Astrocyte of the hippocampus (primary cell): ENCODE measurements around the gene CNTN6.
A peak's percentile ranks its signal among the peaks of the same experiment; 100 is the strongest.

Experiments
- DNase-seq: peaks from one replicate; pipeline ENCODE4 v3.0.0; 2011; ENCODE audit warnings: low read depth, low spot score

CNTN6 gene

DNA sequence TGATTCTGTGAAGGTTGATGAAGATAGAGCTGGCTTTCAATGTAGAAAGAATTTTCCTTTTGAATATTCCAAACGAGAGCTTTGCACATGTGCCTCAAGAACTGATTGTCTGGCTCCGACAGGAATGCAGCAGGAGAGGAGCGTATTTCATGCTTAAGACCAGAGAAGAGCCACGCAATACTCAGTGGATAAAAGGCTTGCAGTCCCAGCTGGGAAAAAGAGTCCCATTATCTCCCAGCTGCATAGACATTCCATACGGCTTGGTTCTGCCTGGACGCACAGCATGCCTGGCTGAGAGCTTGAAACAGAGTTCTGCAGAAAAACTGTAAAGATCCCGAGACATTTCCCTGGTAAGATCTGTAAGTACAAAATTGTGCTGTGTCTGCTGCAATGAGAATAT lies at the start of gene CNTN6:
Gene CNTN6 (plus strand): TSS at position 254 of the 400 bp plus-strand sequence. CDS start 54,985 bp downstream, outside the sequence.
- peak; percentile 35 for DNase-seq

DNA sequence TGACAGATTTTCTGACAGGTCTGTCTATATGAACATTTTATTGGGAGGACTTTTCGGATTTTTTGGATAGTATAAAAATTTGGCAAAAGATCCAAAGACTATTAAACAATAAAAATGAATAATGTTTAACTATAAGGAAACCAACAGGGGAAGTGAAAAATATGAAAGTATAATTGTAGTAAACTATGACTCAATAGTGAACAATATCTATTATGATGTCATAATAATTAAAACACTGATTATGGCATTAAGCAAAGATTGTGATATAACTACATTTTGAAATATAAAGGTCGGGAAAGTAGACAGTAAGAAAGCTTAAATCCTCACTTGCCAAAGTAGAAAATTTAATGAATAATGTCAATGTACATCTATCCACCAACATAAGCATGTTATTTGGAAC lies 44.3 kb upstream of the CNTN6 start:
- no peak for DNase-seq

DNA sequence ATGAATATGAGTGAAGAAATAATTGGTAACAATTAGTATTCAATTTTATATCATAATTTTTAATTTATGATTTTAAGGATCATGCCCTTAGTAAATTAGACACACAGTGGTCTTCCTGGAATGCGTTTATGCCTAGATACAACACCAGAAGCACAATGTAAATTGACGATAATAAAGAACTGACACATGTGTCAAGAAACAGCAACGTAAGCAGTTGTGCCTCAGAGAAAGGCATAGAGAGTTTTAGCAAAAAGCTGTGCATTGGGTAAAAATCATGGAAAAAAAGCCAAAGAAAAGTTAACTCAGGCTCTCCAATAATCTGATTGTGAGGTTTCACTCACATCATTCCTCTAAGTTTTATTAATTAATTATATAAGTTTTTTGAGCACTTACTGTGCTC lies 37.0 kb upstream of the CNTN6 start:
- no peak for DNase-seq

DNA sequence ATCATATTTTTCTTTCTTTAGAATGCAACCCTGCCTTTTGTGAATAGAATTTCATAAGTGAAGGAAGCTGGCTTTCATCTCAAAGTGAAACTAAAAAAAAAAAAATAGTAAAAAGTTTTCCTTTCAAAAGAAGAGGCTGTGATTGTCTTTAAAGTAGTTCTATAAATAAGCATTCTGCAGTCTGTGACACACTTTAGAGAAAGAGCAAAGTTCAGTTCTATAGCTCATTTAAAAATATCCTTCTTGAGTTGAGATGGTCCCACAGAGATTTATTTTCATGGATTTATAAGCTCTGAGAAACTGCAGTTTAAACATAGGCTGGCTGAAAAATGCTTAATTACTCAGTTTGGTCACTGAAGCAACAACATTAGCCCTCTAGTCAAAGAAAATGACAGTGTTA lies 36.1 kb upstream of the CNTN6 start:
- DNase-seq: no peak

DNA sequence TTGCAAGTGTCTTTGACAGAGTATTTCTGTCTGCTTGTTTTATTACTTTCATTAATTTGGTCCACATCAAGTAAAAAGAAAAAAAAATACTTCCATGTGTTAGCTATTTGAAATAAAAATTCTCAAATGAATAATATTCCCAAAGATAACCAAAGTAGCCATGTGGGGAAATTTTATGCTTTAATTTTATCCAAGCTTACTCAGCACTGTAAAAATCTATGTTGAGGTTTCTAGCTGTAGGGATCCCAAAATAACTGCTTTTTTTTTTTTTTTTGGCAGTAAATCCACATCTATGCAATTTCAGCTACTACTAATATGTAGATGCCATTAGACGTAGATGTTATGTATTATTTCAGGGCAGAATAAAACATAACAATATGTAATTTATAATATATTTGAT lies 35.4 kb upstream of the CNTN6 start:
- DNase-seq: no peak

DNA sequence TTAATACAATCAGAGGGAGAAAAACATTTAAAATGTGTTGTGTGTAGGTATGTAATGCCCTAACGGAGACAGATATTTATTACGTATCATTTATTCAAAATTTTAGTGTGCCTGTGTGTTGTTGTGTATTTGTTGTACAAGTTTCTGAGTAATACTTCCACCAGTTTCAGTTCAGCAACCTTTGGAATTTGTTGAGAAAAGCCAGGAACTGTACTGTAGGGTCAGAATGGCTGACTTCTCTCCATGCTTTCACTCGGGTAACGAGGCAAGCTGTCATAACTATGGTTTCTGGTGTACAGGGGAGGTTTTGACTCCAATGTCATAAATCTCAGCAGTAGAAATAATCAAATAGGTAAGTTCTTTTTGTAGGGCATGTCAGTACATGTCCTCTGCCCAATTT lies 23.8 kb upstream of the CNTN6 start:
- no peak for DNase-seq

DNA sequence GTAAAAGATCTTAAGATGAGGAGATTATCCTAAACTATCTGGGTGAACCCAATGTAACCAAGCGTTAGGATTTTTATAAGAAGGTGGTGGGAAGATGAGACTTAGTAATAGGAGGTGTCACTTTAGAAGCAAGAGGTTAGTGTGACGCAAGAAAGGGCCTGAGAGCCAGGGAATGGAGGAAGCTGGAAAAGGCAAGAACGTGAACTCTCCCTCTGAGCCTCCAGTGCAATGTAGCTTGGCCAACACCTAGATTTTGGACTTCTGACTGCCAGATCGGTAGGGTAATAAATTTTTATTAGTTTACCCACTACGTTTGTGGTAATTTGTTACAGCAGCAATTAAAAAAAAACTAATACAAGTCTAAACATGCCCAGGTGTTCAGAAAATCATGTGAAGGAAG lies 20.8 kb upstream of the CNTN6 start:
- DNase-seq: no peak

DNA sequence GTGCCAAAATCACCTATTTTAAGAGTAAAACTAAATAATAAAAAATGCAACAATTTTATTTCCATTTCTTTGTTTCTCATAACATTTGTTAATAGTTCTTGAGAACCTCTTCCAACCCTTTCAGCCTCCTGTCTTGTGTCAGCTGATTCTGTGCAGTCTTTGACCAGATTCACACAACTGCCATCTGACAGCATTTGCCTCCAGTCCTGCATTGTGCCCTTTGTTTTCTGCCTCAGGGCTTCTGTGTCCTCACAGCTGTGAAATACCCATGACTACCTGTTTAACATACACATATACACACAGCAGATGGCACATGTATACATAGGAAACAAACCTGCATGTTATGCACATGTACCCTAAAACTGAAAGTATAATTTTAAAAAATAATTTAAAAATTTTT lies 13.2 kb upstream of the CNTN6 start:
- DNase-seq: no peak

DNA sequence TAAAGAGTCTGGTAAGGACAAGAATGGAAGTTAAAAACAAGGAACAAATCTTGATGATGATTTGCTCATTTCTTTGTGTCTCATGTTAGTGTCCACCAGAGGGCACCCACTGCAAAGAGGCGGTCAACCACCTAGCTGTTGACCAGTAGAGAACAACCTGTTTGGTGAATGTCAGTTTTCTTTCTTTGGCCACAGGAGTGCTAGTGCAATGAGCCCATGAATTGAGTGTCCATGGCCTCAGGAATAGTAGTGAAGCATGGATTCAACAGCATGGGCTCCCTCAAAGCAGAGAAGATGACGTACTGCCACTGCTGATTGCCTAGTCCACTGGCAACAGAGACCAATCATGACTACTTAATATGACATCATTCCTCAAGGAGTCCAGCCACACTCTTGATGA lies 10.7 kb upstream of the CNTN6 start:
- peak; percentile 81 for DNase-seq

DNA sequence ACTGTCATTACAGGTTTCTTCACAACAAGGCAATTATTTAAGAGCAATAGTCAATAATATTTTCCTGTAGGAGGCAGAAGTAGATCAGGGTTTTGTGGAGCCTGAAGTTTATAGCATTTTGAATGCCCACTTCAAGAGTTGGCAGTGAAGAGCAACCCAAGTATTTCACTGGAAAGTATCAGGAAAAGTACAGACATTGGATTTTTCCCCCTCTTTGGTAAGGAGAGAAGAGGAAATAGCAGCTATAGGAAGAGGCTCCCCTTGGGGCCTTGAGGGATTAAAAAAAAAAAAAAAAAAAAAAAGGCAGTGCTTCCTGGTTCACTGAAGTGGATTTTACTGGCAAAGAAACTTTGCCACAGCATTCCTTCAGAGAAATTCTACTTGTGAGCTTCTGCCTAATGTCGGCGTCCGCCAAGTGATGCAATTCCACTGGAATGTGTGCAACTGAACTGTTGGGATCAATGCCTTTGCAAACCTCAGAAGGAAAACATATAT lies 5.7 kb upstream of the CNTN6 start:
- DNase-seq: peak; percentile 96

DNA sequence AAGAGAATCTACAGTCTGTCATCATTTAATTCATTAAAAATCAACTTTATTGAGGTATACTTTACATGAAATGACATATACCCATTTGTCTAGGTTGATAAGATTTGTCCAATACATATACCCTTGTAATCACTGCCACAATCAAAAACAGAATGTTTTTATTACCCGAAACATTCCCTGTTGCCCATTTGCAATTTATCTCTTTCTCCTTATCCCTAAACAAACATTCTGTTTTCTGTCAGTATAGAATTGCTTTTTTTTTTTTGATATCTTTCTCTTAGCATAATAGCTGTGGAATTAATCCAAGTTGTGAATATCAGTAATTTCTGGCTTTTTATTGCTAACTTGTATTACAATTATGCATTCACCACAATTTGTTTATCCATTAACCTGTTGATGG lies 4.3 kb upstream of the CNTN6 start:
- no peak for DNase-seq

DNA sequence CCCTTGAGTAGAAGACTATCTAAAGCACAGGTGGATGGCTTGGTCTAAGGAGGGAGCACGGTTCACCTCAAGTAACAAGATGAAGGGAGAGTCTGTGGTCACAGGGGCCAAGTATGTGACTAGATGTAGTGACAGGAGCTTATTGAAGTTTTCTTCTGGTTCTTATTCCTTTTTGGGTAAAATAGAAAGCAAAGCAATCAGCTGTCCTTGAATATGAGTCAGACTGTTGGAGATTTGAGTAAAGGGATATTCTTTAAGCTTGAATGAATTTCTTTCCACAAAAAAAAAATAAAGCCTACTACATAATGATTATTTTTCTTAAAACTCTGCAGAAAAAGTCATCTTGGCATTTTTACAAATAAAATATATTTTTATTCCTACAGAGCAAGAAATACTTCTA lies 1.5 kb upstream of the CNTN6 start:
- peak; percentile 47 for DNase-seq

DNA sequence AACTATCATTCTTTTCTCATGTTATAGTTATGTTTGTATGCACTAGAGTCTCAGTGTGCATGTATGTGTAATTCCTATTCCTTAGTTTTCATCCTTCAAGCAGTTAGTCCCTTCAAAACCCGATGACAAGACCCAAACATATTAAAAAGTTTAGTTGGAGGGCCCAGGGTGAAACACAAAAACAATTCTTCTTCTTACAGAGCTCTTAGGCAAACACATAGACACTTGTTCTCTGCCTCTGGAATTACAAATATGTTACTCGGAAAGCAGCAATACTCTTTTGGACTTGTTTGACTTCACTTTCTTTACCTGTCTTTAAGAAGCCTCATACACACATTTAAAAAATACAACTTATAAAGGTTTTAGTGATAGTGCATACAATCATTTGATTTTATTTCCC lies 763 bp upstream of the CNTN6 start:
- peak; percentile 19 for DNase-seq

DNA sequence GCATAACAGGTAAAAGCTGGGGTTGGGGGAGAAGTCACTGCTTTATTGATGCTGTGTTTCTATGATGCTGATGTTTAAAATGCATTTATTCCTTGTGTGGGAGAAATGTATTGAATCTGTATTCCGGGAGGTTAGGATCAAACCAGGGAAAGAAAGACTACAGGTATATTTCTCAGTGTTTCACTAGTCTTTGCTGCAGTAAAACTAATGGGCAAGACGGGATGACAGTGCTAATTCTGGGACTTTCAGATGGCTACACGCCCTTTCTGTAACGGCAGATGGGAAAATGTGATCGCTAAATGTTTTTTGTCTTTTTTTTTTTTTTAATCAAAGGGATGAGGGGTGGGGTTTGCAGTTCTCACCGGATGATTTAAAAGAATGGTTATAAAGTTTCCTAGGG lies 393 bp downstream of the CNTN6 start:
- DNase-seq: no peak

DNA sequence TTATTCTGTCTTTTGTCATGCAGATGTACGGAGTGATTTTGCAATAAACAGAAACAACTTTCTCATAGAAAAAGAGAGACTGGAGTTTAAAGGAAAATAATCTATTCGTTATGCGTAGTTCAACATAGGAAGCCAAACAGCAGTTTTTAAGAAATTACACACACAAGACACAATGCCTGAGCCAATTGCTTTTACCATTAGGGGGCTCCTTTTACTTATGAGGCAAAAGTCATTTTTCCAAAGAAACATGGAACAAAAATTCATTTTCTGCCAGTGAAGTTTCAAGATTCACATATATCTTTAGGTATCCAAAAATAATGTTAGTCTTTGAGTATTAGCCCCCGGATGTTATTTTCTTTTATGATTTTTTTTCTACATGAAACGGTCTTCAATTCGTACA lies 10.7 kb downstream of the CNTN6 start:
- no peak for DNase-seq

DNA sequence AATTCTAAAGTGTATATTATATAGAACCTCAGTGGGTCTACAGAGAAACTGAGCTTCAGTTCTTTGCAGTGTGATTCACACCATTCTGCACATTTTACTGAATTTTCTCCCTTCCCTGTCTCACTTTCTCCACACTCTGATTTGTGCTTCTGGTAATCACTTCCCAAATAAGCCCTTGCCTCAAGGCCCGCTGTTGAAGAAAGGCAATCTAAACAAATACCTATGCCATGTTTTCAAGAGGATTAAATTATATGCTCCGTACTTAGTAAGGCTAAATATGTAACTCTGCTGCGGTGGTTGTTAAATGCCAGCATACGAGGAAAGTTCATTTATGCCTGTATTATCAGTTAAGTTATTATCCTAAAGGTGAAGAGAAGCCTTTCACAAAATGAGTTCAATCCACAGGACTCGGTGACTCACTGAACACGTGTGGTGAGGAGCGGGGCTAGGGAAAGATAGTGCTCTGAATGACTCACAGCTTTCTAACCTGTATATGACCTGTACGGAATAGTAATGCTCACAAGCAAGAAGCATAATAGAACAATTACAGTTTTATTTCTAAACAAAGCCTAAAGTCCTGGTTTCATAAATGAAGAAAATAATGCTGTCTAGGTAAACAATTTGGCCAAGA lies 25.1 kb downstream of the CNTN6 start:
- DNase-seq: peak; percentile 81

DNA sequence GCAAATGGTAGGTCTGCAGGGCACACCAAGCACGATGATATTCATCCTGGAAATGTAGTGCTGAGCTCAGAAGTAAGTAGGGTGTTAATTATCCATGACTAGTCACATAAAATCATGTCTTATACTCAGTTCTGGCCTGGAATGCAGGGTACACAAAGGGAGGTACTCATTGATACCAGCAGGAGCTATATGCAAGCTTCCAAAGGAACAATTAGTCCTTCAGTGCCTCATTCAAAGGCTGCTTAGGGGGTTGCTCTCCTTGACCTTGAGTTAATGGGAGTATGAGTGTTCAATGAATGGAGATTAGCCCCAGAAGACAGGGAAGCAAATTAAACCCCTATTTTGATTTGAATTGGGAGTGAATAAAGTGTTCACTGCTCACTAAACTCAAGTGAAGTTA lies 38.3 kb downstream of the CNTN6 start:
- no peak for DNase-seq

DNA sequence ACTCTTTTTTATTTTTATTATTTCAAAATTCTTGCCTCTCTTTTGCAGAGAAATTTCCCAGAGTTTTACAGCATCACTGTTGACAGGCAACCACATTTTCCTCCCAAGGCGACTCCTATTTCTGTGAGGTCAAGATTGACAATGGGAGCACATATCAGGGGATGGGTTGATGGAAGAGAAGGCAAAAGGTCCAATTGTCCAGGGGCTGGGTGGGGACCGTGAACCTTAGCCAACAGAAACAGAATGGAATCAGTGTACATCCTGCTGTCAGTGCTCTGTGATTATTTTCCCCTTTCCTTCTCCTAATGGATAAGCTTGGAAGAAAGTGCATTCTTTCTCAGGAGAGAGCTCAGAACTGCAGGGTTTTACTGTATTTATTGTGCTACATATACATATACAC lies 42.4 kb downstream of the CNTN6 start:
- DNase-seq: no peak

DNA sequence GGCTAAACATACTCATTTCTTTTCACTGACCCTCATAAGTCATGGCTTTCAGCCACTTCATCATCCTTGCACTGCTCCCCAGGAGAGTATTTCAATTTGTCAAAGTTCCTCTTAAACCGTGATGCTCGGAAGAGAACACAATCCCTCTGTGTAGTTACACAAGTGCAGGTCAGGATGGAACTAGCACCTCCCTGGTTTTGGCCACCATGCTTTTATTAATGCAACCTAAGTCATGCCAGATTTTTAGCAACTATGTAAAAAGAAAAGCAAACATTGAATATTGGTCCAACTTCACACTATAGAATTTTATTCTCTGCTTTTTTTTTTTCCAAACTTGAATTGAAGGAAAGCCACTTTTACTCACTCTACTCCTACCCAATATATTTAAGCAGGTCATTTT lies 45.2 kb downstream of the CNTN6 start:
- DNase-seq: no peak

DNA sequence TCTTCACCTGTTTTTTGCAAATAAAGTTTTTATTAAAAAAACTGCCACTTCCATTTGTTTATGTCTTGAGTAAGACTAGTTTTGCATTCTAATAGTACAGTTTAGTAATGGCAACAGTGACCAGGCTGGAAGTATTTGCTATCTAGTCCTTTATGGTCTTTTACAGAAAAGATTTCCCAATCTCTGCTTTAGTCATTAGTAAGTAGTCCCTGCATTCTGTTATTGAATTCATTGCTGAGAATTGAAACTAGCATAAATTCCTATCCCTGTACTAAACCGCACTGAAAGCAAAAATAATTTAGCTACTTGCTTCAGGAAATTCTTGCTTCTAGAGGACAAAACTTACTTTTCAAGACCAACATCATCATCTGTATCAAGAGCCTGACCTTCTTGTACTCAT lies 46.2 kb downstream of the CNTN6 start:
- no peak for DNase-seq

DNA sequence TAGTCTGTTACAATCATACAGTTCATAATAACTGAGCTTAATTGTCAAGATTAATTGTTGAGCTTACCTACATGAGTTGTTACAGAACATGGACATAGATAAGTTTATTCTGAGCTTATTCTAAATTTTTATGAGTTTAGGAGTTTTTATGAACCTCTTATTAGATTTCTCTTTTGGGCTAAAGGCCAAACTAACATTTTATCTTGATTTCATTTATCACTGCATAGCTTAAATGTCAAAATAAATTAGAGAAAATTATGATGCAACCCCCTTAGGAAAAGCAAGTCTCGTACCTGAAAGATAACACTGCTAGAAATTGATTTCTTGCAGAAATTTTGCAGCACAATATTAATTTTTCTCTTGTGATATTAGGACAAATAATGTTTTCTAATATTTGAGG lies 54.5 kb downstream of the CNTN6 start:
- DNase-seq: no peak

DNA sequence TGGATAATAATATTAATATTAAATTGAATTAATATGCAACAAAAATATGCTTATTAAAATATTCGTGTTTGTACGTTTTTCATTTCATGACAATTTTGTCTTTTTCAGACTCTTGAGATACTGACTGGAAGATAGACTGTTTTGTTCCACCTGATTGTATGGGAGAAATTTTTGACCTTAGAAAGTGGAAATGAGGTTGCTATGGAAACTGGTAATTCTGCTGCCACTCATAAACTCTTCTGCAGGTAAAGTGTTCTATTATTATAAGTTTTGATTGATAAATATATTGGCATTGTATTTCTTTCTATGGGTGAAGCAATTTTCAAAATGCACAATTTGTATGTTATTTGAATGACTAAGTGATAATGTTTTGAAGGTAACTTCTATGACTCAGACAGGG lies 55.0 kb downstream of the CNTN6 start:
- no peak for DNase-seq

DNA sequence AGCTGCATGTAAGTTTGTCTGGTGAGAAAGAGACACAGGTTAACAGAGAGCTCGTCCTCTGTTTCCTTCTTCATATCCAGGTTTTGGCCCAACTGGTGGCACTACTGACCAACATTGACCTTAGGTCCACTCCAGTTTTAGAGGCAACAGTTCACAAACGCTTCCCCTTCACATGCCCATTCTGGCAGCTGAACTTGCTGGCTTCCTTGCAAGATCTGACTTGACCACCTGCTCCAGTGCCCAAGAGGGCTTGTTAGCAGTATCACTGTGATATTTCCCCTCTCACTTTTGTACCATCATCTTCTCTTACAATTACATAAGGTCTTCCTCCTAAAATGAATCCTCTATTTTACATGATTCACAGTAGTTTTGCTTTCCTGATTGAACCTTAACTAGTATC lies 71.3 kb downstream of the CNTN6 start:
- DNase-seq: no peak

DNA sequence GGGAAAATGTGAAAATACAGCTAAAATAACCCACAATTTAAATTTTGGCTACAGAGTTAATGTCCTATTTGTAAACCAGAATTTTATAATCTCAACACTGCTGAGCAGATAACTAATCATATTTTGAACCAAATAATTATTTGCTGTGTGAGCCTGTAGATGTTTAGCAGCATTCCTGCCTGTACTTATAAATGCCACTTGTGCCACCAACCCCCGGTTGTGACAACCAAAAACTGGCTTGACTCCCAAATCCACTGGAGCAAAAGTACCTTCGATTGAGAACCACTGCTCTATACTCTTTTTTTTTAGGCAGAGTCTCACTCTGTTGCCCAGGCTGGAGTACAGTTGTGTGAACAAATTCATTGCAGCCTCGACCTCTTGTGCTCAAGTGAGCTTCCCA lies 78.5 kb downstream of the CNTN6 start:
- DNase-seq: no peak
